A673 (cell line): ENCODE measurements around the gene TUBA4B.

ENCODE experiments used
- EZH2 ChIP-seq: fragments of 200-600 bp; sonication (generic); IDR thresholded peaks from 2 replicates; pipeline ENCODE4 v1.6.1; 2017; ENCODE audit warnings: borderline replicate concordance, low read depth, mild to moderate bottlenecking, mixed read lengths, antibody characterized with exemption, low read length; ENCODE audit not compliant: poor library complexity, severe bottlenecking
- TF ChIP-seq, protein P1 (sequence below): fragments of 300-800, 200-600 bp; sonication (generic); conservative IDR thresholded peaks from 2 replicates; pipeline ENCODE4 v1.5.1; 2017; ENCODE audit warnings: low read depth, mild to moderate bottlenecking, antibody characterized with exemption, low read length, moderate library complexity, mixed read lengths

- TF ChIP-seq, protein P1, sequence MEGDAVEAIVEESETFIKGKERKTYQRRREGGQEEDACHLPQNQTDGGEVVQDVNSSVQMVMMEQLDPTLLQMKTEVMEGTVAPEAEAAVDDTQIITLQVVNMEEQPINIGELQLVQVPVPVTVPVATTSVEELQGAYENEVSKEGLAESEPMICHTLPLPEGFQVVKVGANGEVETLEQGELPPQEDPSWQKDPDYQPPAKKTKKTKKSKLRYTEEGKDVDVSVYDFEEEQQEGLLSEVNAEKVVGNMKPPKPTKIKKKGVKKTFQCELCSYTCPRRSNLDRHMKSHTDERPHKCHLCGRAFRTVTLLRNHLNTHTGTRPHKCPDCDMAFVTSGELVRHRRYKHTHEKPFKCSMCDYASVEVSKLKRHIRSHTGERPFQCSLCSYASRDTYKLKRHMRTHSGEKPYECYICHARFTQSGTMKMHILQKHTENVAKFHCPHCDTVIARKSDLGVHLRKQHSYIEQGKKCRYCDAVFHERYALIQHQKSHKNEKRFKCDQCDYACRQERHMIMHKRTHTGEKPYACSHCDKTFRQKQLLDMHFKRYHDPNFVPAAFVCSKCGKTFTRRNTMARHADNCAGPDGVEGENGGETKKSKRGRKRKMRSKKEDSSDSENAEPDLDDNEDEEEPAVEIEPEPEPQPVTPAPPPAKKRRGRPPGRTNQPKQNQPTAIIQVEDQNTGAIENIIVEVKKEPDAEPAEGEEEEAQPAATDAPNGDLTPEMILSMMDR = no peak
- TF ChIP-seq EZH2 = no peak
Measured at GRCh38 chr2:219281588-219281987, 28.5 kb downstream of the TUBA4B start.
